Neural cell (in vitro differentiated cells): ENCODE results near the gene CDKAL1. TPM values are rescaled to one million over a fixed set of nuclear protein-coding genes. Genes with fewer than 3 reads are reported as not detected.

Experiments
- H2AFZ ChIP-seq: fragments of 200-600, 300-800 bp; sonication (generic), shearing (Covaris generic); 2 replicates; pipeline ENCODE4 v1.6.0; 2014; ENCODE audit warnings: low read depth, mild to moderate bottlenecking, antibody characterized with exemption, low read length, moderate library complexity
- H3F3A ChIP-seq: fragments of 200-600 bp; shearing (Covaris generic); 2 replicates; pipeline ENCODE4 v1.6.1; 2016; ENCODE audit warnings: mild to moderate bottlenecking, moderate library complexity, mixed read lengths, antibody characterized with exemption, low read length; ENCODE audit not compliant: insufficient read depth, poor library complexity, severe bottlenecking
- H3K27ac ChIP-seq: fragments of 200-600, 300-800 bp; sonication (generic), shearing (Covaris generic); 2 replicates; pipeline ENCODE4 v1.5.1; 2014; ENCODE audit warnings: mild to moderate bottlenecking, low read length, moderate library complexity
- H3K27me3 ChIP-seq: fragments of 300-800, 200-600 bp; sonication (generic), shearing (Covaris generic); 2 replicates; pipeline ENCODE4 v1.6.0; 2014; ENCODE audit warnings: mild to moderate bottlenecking, low read depth, low read length, moderate library complexity; ENCODE audit not compliant: insufficient read depth
- H3K36me3 ChIP-seq: fragments of 300-800, 200-600 bp; sonication (generic), shearing (Covaris generic); 2 replicates; pipeline ENCODE4 v1.5.1; 2014; ENCODE audit warnings: mild to moderate bottlenecking, antibody characterized with exemption, low read length, moderate library complexity; ENCODE audit not compliant: insufficient read depth
- H3K4me2 ChIP-seq: fragments of 300-800, 200-600 bp; sonication (generic), shearing (Covaris generic); 2 replicates; pipeline ENCODE4 v1.6.0; 2014; ENCODE audit warnings: mild to moderate bottlenecking, low read length
- H3K4me3 ChIP-seq: fragments of 300-800, 200-600 bp; sonication (generic), shearing (Covaris generic); 2 replicates; pipeline ENCODE4 v1.5.1; 2014; ENCODE audit warnings: mild to moderate bottlenecking, low read length, moderate library complexity
- H3K79me2 ChIP-seq: fragments of 200-600 bp; shearing (Covaris generic); replicated peaks from 2 replicates; pipeline ENCODE4 v1.6.0; 2014; ENCODE audit warnings: mild to moderate bottlenecking, low read length, moderate library complexity; ENCODE audit not compliant: insufficient read depth
- H3K9ac ChIP-seq: fragments of 300-800, 200-600 bp; sonication (generic), shearing (Covaris generic); 2 replicates; pipeline ENCODE4 v1.6.1; 2016; ENCODE audit warnings: mild to moderate bottlenecking, low read length, mixed read lengths
- H3K9me2 ChIP-seq: fragments of 200-600 bp; shearing (Covaris generic); 2 replicates; pipeline ENCODE4 v1.6.1; 2016; ENCODE audit warnings: mild to moderate bottlenecking, low read length, mixed read lengths; ENCODE audit not compliant: insufficient read depth
- H3K9me3 ChIP-seq: fragments of 200-600, 300-800 bp; sonication (generic), shearing (Covaris generic); 2 replicates; pipeline ENCODE4 v1.6.1; 2016; ENCODE audit warnings: mild to moderate bottlenecking, mixed run types, low read length, moderate library complexity, mixed read lengths
- H4K20me1 ChIP-seq: fragments of 200-600 bp; shearing (Covaris generic); 2 replicates; pipeline ENCODE4 v1.6.1; 2016; ENCODE audit warnings: mild to moderate bottlenecking, mixed run types; ENCODE audit not compliant: insufficient read depth
- CTCF ChIP-seq: fragments of 450-650 bp; IDR thresholded peaks from 2 replicates; pipeline ENCODE4 v1.5.1; 2014; ENCODE audit warnings: antibody characterized with exemption, mild to moderate bottlenecking, moderate library complexity; ENCODE audit not compliant: poor library complexity, severe bottlenecking
- EP300 ChIP-seq: fragments of 450-650 bp; conservative IDR thresholded peaks from 2 replicates; pipeline ENCODE4 v1.6.1; 2014; ENCODE audit warnings: antibody characterized with exemption, mild to moderate bottlenecking, moderate library complexity; ENCODE audit not compliant: poor library complexity, severe bottlenecking
- EZH2 ChIP-seq: fragments of 200-600, 300-800 bp; shearing (Covaris generic), sonication (generic); IDR thresholded peaks from 2 replicates; pipeline ENCODE4 v1.6.1; 2014; ENCODE audit warnings: antibody characterized with exemption, low read length, borderline replicate concordance, mild to moderate bottlenecking; ENCODE audit not compliant: insufficient read depth, poor library complexity, severe bottlenecking
- MXI1 ChIP-seq: fragments of 450-650 bp; conservative IDR thresholded peaks from 2 replicates; pipeline ENCODE4 v1.6.1; 2014; ENCODE audit warnings: antibody characterized with exemption, mild to moderate bottlenecking; ENCODE audit not compliant: poor library complexity, severe bottlenecking
- POLR2AphosphoS5 ChIP-seq: IDR thresholded peaks from 2 replicates; pipeline ENCODE4 v1.6.1; 2012
- RAD21 ChIP-seq: fragments of 450-650 bp; conservative IDR thresholded peaks from 2 replicates; pipeline ENCODE4 v1.6.1; 2014; ENCODE audit warnings: antibody characterized with exemption, mild to moderate bottlenecking, moderate library complexity
- REST ChIP-seq: IDR thresholded peaks from 2 replicates; pipeline ENCODE4 v1.6.1; 2012; ENCODE audit warnings: borderline replicate concordance
- SMC3 ChIP-seq: fragments of 450-650 bp; conservative IDR thresholded peaks from 2 replicates; pipeline ENCODE4 v1.6.1; 2014; ENCODE audit warnings: antibody characterized with exemption, mild to moderate bottlenecking, moderate library complexity; ENCODE audit not compliant: poor library complexity
- TAF1 ChIP-seq: IDR thresholded peaks from 2 replicates; pipeline ENCODE4 v1.6.1; 2012; ENCODE audit warnings: low read depth
- polyA plus RNA-seq: library from polyadenylated mRNA; depleted of rRNA; stranded (reverse); fragments of >200 nt; gene quantifications from 2 replicates; pipeline ENCODE4 v1.2.3, GENCODE V29; 2014

Gene CDKAL1
- polyA plus RNA-seq, 1 donor from 2014 or later: 10.7 TPM

GRCh38 chr6:21026576-21027273 lies 492.5 kb downstream of the CDKAL1 start:
- Histone ChIP-seq H3K9ac (no peak overlapping the region), H3K9me3 (no peaks in the 10 kb centered on the region), H3K9me2 (no peaks in the 10 kb centered on the region), H2AFZ (no peak overlapping the region), H3K36me3 (no peaks in the 10 kb centered on the region), H3K4me2 (no peak overlapping the region), H4K20me1 (no peaks in the 10 kb centered on the region), H3F3A (no peaks in the 10 kb centered on the region), H3K27me3 (no peaks in the 10 kb centered on the region), H3K27ac (no peak overlapping the region), H3K4me3 (no peak overlapping the region), H3K79me2 (no peaks in the 10 kb centered on the region)
- no peak for TF ChIP-seq EZH2
- TF ChIP-seq EP300: no peak
- no peak for TF ChIP-seq RAD21
- TF ChIP-seq CTCF: no peak
- TF ChIP-seq POLR2AphosphoS5: no peak
- TF ChIP-seq MXI1: no peak
- TF ChIP-seq REST: no peak
- no peak for TF ChIP-seq TAF1
- TF ChIP-seq SMC3: no peak

GRCh38 chr6:21027507-21027906 lies 493.2 kb downstream of the CDKAL1 start:
- Histone ChIP-seq H3K4me2 (no peak overlapping the region), H3K9ac (no peak overlapping the region), H3K27ac (no peak overlapping the region), H3K79me2 (no peaks in the 10 kb centered on the region), H3K36me3 (no peaks in the 10 kb centered on the region), H3K27me3 (no peaks in the 10 kb centered on the region), H3K9me3 (no peaks in the 10 kb centered on the region), H4K20me1 (no peaks in the 10 kb centered on the region), H3K4me3 (no peak overlapping the region), H2AFZ (no peak overlapping the region), H3F3A (no peaks in the 10 kb centered on the region), H3K9me2 (no peaks in the 10 kb centered on the region)
- TF ChIP-seq EZH2 (no peak), POLR2AphosphoS5 (no peak), EP300 (no peak), SMC3 (no peak), CTCF (no peak)
